Measurements from ENCODE around the gene GNAI3.

The GNAI3 gene

GRCh38 chr1:109619576-109620400 lies 71.4 kb downstream of the GNAI3 start, which contains the start of the genes AMPD2 and GNAT2:
Gene AMPD2 (plus strand): TSS chr1:109619837. CDS start chr1:109621176, 1,339 bp downstream.
Gene GNAT2 (minus strand): TSS chr1:109619616. CDS start chr1:109612870, 6,746 bp downstream.
- Histone ChIP-seq H3K4me1 (ENCODE audit: insufficient read depth, low read length) (peaks cover 41% of the 10 kb centered on the region), H3K9ac (ENCODE audit: low read depth, low read length) (peak within 1 kb of the TSS; percentile 65), H3K27ac (ENCODE audit: low read length) (peak within 1 kb of the TSS; percentile 70), H3K36me3 (ENCODE audit: insufficient read depth, low read length) (no peaks in the 10 kb centered on the region), H3K4me2 (ENCODE audit: insufficient read depth, low read length) (peak within 1 kb of the TSS; percentile 87), H2AFZ (ENCODE audit: low read depth, low read length) (peak within 1 kb of the TSS; percentile 81), H3K79me2 (ENCODE audit: insufficient read depth, low read length) (peaks cover 43% of the 10 kb centered on the region), H3K4me3 (ENCODE audit: low read depth in 1 of 2, low read length in 2 of 2) (peak within 1 kb of the TSS; percentile 68 to 75), H3K9me3 (ENCODE audit: insufficient read depth, low read length, severe bottlenecking) (no peaks in the 10 kb centered on the region), H4K20me1 (ENCODE audit: insufficient read depth, low read length) (peaks cover 16% of the 10 kb centered on the region; the same call in 1 of the 2 replicates), H3K27me3 (ENCODE audit: insufficient read depth, low read length, poor library complexity) (no peaks in the 10 kb centered on the region)
- ATAC-seq (ENCODE audit: insufficient read depth, low read depth) (peak; percentile 41), DNase-seq (peak; percentile 71)
- TF ChIP-seq, protein P1, sequence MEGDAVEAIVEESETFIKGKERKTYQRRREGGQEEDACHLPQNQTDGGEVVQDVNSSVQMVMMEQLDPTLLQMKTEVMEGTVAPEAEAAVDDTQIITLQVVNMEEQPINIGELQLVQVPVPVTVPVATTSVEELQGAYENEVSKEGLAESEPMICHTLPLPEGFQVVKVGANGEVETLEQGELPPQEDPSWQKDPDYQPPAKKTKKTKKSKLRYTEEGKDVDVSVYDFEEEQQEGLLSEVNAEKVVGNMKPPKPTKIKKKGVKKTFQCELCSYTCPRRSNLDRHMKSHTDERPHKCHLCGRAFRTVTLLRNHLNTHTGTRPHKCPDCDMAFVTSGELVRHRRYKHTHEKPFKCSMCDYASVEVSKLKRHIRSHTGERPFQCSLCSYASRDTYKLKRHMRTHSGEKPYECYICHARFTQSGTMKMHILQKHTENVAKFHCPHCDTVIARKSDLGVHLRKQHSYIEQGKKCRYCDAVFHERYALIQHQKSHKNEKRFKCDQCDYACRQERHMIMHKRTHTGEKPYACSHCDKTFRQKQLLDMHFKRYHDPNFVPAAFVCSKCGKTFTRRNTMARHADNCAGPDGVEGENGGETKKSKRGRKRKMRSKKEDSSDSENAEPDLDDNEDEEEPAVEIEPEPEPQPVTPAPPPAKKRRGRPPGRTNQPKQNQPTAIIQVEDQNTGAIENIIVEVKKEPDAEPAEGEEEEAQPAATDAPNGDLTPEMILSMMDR (IDR thresholded peaks at IDR 0.05; ENCODE audit: borderline replicate concordance, extremely low read depth, low read length, poor library complexity, severe bottlenecking) = no peak
- no peak for TF ChIP-seq EZH2 (IDR thresholded peaks at IDR 0.05; ENCODE audit: borderline replicate concordance, low read depth, low read length, severe bottlenecking)

DNA sequence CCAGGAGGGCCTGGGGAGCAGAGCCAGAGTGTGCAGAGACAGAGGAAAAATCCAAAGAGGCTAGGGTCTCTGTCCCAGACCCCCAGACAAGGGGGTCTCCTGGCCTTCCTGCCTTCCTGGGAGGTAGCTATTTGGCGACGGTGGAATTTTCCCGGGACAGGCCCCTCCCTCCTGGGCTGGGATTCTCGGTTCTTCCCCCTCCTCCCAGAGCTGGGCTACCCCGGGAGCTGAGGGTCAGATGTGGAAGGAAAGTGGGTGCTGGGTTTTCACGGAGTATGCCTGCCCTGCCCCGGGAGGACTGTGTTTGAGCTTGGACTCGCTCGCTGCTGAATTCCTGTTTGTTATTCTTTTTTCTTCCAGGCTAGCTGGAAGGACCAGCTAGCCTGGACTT lies 72.0 kb downstream of the GNAI3 start:
- TF ChIP-seq, protein P1 (IDR thresholded peaks at IDR 0.05; ENCODE audit: borderline replicate concordance, extremely low read depth, low read length, poor library complexity, severe bottlenecking) = no peak
- no peak for TF ChIP-seq EZH2 (IDR thresholded peaks at IDR 0.05; ENCODE audit: borderline replicate concordance, low read depth, low read length, severe bottlenecking)
- Histone ChIP-seq H3K4me1 (ENCODE audit: insufficient read depth, low read length) (peaks cover 41% of the 10 kb centered on the region), H4K20me1 (ENCODE audit: insufficient read depth, low read length) (peaks cover 16% of the 10 kb centered on the region; the same call in 1 of the 2 replicates), H3K9ac (ENCODE audit: low read depth, low read length) (peak overlapping the region; percentile 65), H2AFZ (ENCODE audit: low read depth, low read length) (peak overlapping the region; percentile 81), H3K4me3 (ENCODE audit: low read depth in 1 of 2, low read length in 2 of 2) (peak overlapping the region; percentile 68 to 75), H3K79me2 (ENCODE audit: insufficient read depth, low read length) (peaks cover 44% of the 10 kb centered on the region), H3K36me3 (ENCODE audit: insufficient read depth, low read length) (no peaks in the 10 kb centered on the region), H3K27me3 (ENCODE audit: insufficient read depth, low read length, poor library complexity) (no peaks in the 10 kb centered on the region), H3K9me3 (ENCODE audit: insufficient read depth, low read length, severe bottlenecking) (no peaks in the 10 kb centered on the region), H3K4me2 (ENCODE audit: insufficient read depth, low read length) (peak overlapping the region; percentile 87), H3K27ac (ENCODE audit: low read length) (peak overlapping the region; percentile 70)
- DNase-seq (peak; percentile 24), ATAC-seq (ENCODE audit: insufficient read depth, low read depth) (peak; percentile 2; the same call in 2 of the 3 replicates)

GRCh38 chr1:109620841-109621286 lies 72.4 kb downstream of the GNAI3 start:
- TF ChIP-seq, protein P1 (IDR thresholded peaks at IDR 0.05; ENCODE audit: borderline replicate concordance, extremely low read depth, low read length, poor library complexity, severe bottlenecking) = no peak
- no peak for TF ChIP-seq EZH2 (IDR thresholded peaks at IDR 0.05; ENCODE audit: borderline replicate concordance, low read depth, low read length, severe bottlenecking)
- H3K4me2 ChIP-seq (ENCODE audit: insufficient read depth, low read length) = peak overlapping the region; percentile 87
- peak overlapping the region; percentile 68 to 75; a peak in 3 of 4 replicates for H3K4me3 ChIP-seq (ENCODE audit: low read depth in 1 of 2, low read length in 2 of 2)
- no peaks in the 10 kb centered on the region for H3K36me3 ChIP-seq (ENCODE audit: insufficient read depth, low read length)
- no peaks in the 10 kb centered on the region for H3K27me3 ChIP-seq (ENCODE audit: insufficient read depth, low read length, poor library complexity)
- H4K20me1 ChIP-seq (ENCODE audit: insufficient read depth, low read length) = peaks cover 16% of the 10 kb centered on the region; the same call in 1 of the 2 replicates
- ATAC-seq (ENCODE audit: insufficient read depth, low read depth) (peak; percentile 94), DNase-seq (peak; percentile 99)
- H3K9ac ChIP-seq (ENCODE audit: low read depth, low read length) = peak overlapping the region; percentile 65
- H3K4me1 ChIP-seq (ENCODE audit: insufficient read depth, low read length) = peaks cover 41% of the 10 kb centered on the region
- peaks cover 44% of the 10 kb centered on the region for H3K79me2 ChIP-seq (ENCODE audit: insufficient read depth, low read length)
- H3K27ac ChIP-seq (ENCODE audit: low read length) = peak overlapping the region; percentile 70
- peak overlapping the region; percentile 81 for H2AFZ ChIP-seq (ENCODE audit: low read depth, low read length)
- H3K9me3 ChIP-seq (ENCODE audit: insufficient read depth, low read length, severe bottlenecking) = no peaks in the 10 kb centered on the region

Data from DND-41 (cell line).